Stomach smooth muscle (tissue), 2 donors: ENCODE measurements around the gene PILRA.

Experiments used
- H3K27ac ChIP-seq: one replicate; pipeline ENCODE4 v1.7.0; 2013; ENCODE audit warnings: mild to moderate bottlenecking, low read length, inconsistent platforms
- H3K27me3 ChIP-seq, 2 donors: one replicate each; pipeline ENCODE4 v1.7.0; 2013; ENCODE audit warnings: low read length in 2 of 2; ENCODE audit not compliant: insufficient read depth in 2 of 2, control insufficient read depth in 1 of 2
- H3K36me3 ChIP-seq, 2 donors: one replicate each; pipeline ENCODE4 v1.7.0; 2013; ENCODE audit warnings: low read length in 2 of 2; ENCODE audit not compliant: control insufficient read depth in 2 of 2, insufficient read depth in 2 of 2
- H3K4me1 ChIP-seq: one replicate; pipeline ENCODE4 v1.7.0; 2013; ENCODE audit warnings: low read length; ENCODE audit not compliant: control insufficient read depth, insufficient read depth
- H3K4me3 ChIP-seq, 2 donors: one replicate each; pipeline ENCODE4 v1.7.0; 2013; ENCODE audit warnings: low read length in 2 of 2
- H3K9ac ChIP-seq, 2 donors: one replicate each; pipeline ENCODE4 v1.7.0; 2013; ENCODE audit warnings: low read length in 2 of 2, mild to moderate bottlenecking in 1 of 2
- H3K9me3 ChIP-seq, 2 donors: one replicate each; pipeline ENCODE4 v1.7.0; 2013; ENCODE audit warnings: low read length in 2 of 2; ENCODE audit not compliant: control insufficient read depth in 2 of 2
- donor health status: healthy.
- donor health status: Pancreatic carcinoma.

Gene PILRA

DNA sequence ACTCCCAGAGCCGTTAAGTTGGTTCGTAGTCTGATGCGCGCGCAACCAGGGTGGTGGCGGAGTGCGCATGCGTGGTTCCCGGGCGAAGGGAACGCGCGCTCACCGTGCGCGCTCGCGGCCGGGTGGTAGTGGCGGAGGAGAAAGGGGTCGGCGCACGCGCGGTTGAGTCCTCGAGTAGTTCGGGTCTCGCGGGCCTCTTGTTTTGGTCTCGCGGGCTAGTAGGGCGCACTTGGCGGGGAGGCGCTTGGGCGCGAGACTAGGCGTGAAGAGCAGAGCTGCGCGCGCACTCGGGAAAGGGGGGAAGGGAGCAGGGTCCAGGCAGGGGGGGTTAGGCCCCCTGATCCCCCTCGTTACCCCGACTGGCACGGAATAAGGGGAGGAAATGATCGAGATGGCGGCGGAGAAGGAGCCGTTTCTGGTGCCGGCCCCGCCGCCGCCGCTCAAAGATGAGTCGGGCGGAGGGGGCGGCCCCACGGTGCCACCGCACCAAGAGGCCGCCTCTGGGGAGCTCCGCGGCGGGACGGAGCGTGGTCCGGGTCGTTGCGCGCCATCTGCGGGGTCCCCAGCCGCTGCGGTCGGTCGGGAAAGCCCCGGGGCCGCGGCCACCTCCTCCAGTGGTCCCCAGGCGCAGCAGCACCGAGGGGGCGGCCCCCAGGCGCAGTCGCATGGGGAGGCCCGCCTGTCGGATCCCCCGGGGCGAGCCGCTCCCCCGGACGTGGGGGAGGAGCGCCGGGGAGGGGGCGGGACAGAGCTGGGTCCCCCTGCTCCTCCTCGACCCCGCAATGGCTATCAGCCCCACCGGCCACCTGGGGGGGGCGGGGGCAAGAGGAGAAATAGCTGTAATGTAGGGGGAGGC is 56.6 kb downstream of the PILRA start, which contains the start of gene MEPCE:
MEPCE (plus strand) TSS at position 195 of the 856 bp plus-strand sequence; CDS start at position 383, 188 bp downstream.
- Histone ChIP-seq H3K4me3 (peak within 1 kb of the TSS; percentile 69 to 88), H3K9me3 (no peaks in the 10 kb centered on the region), H3K4me1 (peaks cover 40% of the 10 kb centered on the region), H3K27me3 (no peaks in the 10 kb centered on the region), H3K27ac (peak within 1 kb of the TSS; percentile 100), H3K36me3 (peaks cover 16 to 20% of the 10 kb centered on the region in 2 donors), H3K9ac (peak within 1 kb of the TSS; percentile 92 to 98)

DNA sequence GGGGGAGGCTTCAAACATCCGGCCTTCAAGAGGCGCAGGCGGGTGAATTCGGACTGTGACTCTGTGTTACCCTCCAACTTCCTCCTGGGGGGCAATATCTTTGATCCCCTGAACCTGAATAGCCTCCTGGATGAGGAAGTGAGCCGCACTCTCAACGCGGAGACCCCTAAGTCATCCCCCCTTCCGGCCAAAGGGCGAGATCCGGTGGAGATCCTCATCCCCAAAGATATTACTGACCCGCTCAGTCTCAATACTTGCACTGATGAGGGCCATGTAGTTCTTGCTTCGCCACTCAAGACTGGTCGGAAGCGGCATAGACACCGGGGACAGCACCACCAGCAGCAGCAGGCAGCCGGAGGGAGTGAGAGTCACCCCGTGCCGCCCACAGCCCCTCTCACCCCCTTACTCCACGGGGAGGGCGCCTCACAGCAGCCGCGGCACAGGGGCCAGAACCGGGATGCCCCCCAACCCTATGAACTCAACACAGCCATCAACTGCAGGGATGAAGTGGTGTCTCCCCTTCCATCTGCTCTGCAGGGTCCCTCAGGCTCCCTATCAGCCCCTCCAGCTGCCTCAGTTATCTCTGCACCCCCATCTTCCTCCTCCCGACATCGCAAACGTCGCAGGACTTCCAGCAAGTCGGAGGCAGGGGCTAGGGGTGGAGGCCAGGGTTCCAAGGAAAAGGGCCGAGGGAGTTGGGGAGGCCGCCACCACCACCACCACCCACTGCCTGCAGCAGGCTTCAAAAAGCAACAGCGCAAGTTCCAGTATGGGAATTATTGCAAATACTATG is 57.4 kb downstream of the PILRA start:
- Histone ChIP-seq H3K27me3 (no peaks in the 10 kb centered on the region), H3K4me3 (peak overlapping the region; percentile 49 to 88), H3K4me1 (peaks cover 48% of the 10 kb centered on the region), H3K36me3 (peaks cover 17 to 20% of the 10 kb centered on the region in 2 donors), H3K27ac (peak overlapping the region; percentile 100), H3K9me3 (no peaks in the 10 kb centered on the region), H3K9ac (peak overlapping the region; percentile 71 to 92)

DNA sequence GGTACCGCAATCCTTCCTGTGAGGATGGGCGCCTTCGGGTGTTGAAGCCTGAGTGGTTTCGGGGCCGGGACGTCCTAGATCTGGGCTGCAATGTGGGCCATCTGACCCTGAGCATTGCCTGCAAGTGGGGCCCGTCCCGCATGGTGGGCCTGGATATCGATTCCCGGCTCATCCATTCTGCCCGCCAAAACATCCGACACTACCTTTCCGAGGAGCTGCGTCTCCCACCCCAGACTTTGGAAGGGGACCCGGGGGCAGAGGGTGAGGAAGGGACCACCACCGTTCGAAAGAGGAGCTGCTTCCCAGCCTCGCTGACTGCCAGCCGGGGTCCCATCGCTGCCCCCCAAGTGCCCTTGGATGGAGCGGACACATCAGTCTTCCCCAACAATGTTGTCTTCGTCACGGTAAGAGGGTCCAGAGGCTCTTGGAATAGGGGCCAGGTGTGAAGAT is 58.0 kb downstream of the PILRA start:
- Histone ChIP-seq H3K9ac (peak overlapping the region in 1 of 2 donors; percentile 92), H3K4me3 (peak overlapping the region; percentile 49 to 88), H3K27ac (peak overlapping the region; percentile 100)

DNA sequence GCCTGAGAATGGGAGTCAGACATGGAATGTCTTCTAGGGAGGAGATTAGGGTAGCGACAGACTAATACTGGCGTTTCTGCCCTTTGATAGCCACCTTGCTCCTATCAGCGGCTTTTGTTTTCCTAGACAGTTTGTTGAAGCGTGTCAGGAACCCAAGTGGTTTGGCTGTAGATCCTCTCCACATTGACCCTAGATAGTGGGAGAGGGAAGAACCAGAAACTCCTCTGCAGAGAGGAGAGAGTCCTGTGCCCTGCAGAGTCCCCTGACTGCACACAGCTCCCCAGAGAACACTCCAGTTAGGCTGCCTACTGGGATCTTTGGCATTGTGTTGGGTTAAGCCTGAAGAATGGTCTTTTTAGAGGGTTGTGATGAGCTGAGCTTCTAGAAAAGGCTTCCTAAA is 58.8 kb downstream of the PILRA start:
- peaks cover 53% of the 10 kb centered on the region for H3K4me1 ChIP-seq
- no peaks in the 10 kb centered on the region for H3K27me3 ChIP-seq
- peak overlapping the region; percentile 11 for H3K27ac ChIP-seq
- H3K9me3 ChIP-seq = no peaks in the 10 kb centered on the region
- H3K4me3 ChIP-seq = no peak overlapping the region
- peak overlapping the region in 1 of 2 donors; percentile 92 for H3K9ac ChIP-seq
- H3K36me3 ChIP-seq = peaks cover 17 to 20% of the 10 kb centered on the region in 2 donors

More for the DNA sequence above, 58.0 kb downstream of the PILRA start:
- Histone ChIP-seq H3K4me1 (peaks cover 50% of the 10 kb centered on the region), H3K9me3 (no peaks in the 10 kb centered on the region), H3K27me3 (no peaks in the 10 kb centered on the region), H3K36me3 (peaks cover 17 to 20% of the 10 kb centered on the region in 2 donors)

DNA sequence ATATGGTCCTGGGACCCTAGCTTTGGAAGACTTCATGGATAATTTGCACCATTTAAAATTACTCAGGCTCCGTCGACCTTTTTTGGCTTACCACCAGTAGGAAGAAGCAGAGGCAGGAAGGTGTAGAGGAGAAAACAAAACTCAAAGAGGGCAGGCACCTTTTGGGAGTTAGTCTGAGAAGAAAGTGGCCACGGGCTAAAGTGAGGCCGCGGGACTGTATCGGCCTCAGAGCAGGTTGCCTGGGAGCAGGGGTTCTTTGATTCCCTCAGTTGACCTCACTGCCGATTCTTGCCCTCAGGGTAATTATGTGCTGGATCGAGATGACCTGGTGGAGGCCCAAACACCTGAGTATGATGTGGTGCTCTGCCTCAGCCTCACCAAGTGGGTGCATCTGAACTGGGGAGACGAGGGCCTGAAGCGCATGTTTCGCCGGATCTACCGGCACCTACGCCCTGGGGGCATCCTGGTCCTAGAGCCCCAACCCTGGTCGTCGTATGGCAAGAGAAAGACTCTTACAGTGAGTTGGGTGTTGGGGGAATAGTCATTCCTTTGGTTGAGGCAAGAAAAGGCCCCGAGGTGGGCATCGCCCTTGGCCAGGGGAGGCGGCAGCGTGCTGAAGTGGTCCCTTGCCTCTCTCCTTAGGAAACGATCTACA is 59.5 kb downstream of the PILRA start:
- Histone ChIP-seq H3K4me1 (peaks cover 50% of the 10 kb centered on the region), H3K27me3 (no peaks in the 10 kb centered on the region), H3K9ac (no peak overlapping the region), H3K27ac (peak overlapping the region; percentile 11), H3K9me3 (no peaks in the 10 kb centered on the region), H3K36me3 (peaks cover 17 to 20% of the 10 kb centered on the region in 2 donors), H3K4me3 (no peak overlapping the region)

DNA sequence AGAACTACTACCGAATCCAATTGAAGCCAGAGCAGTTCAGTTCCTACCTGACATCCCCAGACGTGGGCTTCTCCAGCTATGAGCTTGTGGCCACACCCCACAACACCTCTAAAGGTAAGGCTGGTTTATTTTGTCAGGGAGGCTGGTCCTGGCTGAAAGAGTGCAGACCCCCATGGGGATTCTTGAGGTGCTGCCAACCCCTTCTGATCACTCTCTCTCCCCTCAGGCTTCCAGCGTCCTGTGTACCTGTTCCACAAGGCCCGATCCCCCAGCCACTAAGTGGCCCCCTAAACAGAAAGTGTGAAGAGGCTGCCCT is 59.9 kb downstream of the PILRA start:
- Histone ChIP-seq H3K4me3 (no peak overlapping the region), H3K9me3 (no peaks in the 10 kb centered on the region), H3K27ac (no peak overlapping the region), H3K36me3 (peaks cover 17 to 20% of the 10 kb centered on the region in 2 donors), H3K4me1 (peaks cover 45% of the 10 kb centered on the region), H3K9ac (no peak overlapping the region), H3K27me3 (no peaks in the 10 kb centered on the region)

DNA sequence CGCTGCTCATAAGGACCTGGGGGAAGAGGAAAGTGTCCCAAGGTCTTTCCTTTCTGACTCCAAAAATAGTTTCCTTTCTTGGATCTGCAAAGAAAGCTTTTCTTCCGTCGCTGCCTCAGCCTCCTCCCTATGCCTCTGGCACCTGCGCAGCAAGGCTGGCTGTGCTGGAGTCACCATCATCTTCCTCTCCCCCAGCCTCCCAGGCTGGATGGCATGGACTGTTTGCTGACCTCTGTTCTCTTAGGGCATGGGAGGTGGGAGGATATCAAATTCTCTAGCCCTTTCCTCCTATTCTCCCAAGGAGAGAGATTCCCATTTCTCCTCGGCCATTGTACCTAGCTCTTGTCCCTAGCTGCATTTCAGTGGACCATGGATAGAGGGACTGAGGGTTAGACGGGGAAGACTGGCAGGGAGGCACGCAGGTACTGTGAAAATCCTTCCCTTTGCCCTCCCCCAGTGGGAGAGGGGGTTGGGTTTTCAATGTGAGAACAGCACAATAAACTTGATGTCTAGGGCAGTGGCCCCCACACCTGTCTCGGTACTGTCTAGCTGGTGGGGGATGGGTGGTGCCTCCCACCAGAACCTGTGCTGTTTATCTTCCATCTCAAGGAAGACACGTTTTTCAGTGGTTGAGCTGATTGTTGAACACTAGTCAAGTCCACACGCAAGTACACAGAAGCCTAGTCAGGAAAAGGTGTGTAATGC is 60.5 kb downstream of the PILRA start:
- Histone ChIP-seq H3K9ac (no peak overlapping the region), H3K27me3 (no peaks in the 10 kb centered on the region), H3K9me3 (no peaks in the 10 kb centered on the region), H3K4me1 (peaks cover 45% of the 10 kb centered on the region), H3K27ac (no peak overlapping the region), H3K36me3 (peaks cover 17 to 20% of the 10 kb centered on the region in 2 donors), H3K4me3 (no peak overlapping the region)

DNA sequence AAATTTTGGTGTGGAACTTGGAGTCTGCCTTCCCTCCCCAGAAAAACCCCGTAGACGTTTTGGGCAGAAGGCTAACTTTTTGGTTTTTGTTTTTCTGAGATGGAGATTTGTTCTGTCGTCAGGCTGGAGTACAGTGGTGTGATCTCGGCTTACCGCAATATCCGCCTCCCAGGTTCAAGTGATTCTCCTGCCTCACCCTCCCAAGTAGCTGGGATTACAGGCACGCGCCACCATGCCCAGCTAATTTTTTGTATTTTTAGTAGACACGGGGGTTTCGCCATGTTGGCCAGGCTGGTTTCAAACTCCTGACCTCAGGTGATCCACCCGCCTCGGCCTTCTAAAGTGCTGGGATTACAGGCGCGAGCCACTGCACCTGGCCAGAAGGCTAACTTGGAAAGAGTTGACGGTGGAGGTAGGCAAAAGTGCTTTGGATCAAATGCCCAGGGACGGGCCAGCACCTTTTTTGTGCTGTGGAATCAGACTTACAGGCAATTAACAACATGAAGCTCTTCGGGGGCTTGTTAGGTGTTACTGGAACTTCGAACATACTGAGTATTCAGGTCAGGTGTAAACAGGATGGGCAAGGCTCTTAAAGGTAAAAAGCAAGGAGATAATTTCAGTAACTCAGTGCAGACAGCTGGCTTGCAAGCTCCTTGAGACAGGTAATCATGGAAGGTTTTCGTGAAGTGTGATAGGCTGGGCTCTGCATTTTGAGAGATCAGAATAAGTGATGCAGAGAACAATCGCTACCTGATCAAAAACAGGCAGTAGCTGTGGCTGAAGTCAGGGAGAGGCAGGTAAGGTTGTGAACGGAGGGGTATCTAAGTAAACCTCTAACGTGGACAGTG is 61.2 kb downstream of the PILRA start:
- Histone ChIP-seq H3K27me3 (no peaks in the 10 kb centered on the region), H3K36me3 (peaks cover 17 to 20% of the 10 kb centered on the region in 2 donors), H3K9ac (peak overlapping the region; percentile 74 to 90), H3K4me3 (peak overlapping the region; percentile 57 to 91), H3K27ac (no peak overlapping the region), H3K4me1 (peaks cover 45% of the 10 kb centered on the region), H3K9me3 (no peaks in the 10 kb centered on the region)

DNA sequence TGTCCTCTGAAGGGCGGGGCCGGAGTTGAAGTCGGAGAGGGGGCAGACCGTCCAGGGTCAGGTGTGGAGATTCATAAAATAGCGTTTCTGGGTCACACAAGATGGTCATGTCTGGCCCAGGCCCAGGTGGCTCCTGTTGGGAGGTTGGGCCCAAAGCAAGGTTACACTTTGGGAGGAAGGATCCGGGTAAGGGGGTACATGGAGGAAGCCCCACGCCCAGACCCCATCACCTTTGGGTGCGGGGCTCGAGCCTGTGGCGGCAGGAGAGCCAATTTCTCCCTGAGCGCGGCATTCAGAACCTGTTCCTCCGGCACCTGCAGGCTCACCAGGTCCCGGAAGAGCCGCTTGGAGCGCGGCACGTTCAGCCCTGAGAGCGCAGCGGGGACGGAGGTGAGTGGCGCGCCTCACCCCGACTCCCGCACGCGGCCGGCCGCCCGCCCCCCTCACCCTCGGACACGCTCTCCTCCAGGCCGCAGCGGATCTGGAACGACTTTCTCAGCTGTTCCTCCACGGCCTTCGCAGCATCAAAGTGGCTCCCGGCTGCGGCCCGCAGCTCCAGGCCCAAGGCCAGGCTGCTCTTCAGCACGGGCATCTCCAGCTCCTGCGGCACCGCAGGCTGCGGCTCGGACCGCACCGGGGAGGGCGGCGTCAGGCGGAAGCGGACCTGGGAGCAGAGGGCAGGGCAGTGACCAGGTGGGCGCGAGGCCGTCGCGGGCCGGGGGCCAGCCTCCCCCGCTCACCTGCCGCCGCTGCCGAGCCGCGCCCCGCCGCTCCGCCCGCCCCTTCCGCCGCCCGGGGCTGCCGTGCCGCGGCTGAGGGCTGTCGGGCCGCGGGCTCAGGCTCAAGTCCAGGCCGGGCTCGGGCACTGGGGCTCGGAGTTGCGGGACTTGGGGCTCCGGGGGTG is 62.4 kb downstream of the PILRA start:
- Histone ChIP-seq H3K4me3 (peak overlapping the region; percentile 72 to 91), H3K9ac (peak overlapping the region; percentile 79 to 90), H3K4me1 (peaks cover 41% of the 10 kb centered on the region), H3K36me3 (peaks cover 17 to 20% of the 10 kb centered on the region in 2 donors), H3K9me3 (no peaks in the 10 kb centered on the region), H3K27ac (peak overlapping the region; percentile 75), H3K27me3 (no peaks in the 10 kb centered on the region)
